ENCODE data around the gene ZNF827. TPM values are rescaled to one million over a fixed set of nuclear protein-coding genes. Genes with fewer than 3 reads are reported as not detected.

The ZNF827 gene
- total RNA-seq, 4 donors from 2014 or later, result 5.2 to 11.0 (median 6.4) TPM

DNA sequence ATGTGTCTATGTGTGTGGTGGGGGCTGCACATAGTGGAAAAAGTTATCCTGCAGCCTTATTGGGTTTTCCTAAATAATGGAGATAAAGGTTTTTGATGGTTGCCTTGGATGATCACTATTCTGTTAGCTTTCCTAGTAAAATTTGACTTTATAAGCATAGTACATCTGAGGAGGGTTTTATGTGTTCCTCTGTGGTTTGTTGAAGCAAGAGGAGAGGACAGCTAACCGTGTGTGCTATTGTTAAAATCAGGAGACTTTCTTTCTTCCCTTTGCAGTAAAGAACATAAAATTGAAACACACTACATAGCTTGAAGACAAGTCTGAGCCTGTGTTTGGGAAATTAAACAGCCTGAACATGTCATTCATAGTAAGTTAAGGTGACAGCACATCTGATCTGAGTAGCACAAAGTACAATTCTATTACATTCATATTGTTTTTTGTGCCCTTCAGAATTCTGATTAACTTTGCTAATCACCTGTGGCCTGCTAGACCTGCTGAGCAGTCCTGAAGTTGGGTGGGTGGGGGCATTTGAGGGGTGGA, 221.9 kb downstream of the ZNF827 start:
- Histone ChIP-seq H3K27ac (no peak overlapping the region), H3K27me3 (no peaks in the 10 kb centered on the region), H3K36me3 (no peaks in the 10 kb centered on the region), H3K4me1 (peaks cover 0 to 14% (median 0%) of the 10 kb centered on the region in 3 donors), H3K9me3 (no peaks in the 10 kb centered on the region), H3K4me3 (no peak overlapping the region)
- no peak for DNase-seq
- TF ChIP-seq, protein P1, sequence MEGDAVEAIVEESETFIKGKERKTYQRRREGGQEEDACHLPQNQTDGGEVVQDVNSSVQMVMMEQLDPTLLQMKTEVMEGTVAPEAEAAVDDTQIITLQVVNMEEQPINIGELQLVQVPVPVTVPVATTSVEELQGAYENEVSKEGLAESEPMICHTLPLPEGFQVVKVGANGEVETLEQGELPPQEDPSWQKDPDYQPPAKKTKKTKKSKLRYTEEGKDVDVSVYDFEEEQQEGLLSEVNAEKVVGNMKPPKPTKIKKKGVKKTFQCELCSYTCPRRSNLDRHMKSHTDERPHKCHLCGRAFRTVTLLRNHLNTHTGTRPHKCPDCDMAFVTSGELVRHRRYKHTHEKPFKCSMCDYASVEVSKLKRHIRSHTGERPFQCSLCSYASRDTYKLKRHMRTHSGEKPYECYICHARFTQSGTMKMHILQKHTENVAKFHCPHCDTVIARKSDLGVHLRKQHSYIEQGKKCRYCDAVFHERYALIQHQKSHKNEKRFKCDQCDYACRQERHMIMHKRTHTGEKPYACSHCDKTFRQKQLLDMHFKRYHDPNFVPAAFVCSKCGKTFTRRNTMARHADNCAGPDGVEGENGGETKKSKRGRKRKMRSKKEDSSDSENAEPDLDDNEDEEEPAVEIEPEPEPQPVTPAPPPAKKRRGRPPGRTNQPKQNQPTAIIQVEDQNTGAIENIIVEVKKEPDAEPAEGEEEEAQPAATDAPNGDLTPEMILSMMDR (IDR thresholded peaks at IDR 0.05), result no peak
- TF ChIP-seq POLR2A (IDR thresholded peaks at IDR 0.05), result no peak
- intact Hi-C loops (cut with DNase I), result no loop called here
- 8 to 15% methylated on average over 1 of the region's 1 CpG for WGBS, 2 donors

GRCh38 chr4:145716200-145716599, 222.4 kb downstream of the ZNF827 start:
- Histone ChIP-seq H3K27me3 (no peaks in the 10 kb centered on the region), H3K4me3 (no peak overlapping the region), H3K4me1 (peaks cover 0 to 14% (median 0%) of the 10 kb centered on the region in 3 donors), H3K36me3 (no peaks in the 10 kb centered on the region), H3K9me3 (no peaks in the 10 kb centered on the region), H3K27ac (no peak overlapping the region)
- intact Hi-C loops (cut with DNase I), result no loop called here
- DNase-seq, result no peak
- no peak for TF ChIP-seq POLR2A (IDR thresholded peaks at IDR 0.05)
- TF ChIP-seq, protein P1 (IDR thresholded peaks at IDR 0.05), result no peak
- 66 to 68% methylated on average over 3 of the region's 3 CpGs for WGBS, 2 donors

DNA sequence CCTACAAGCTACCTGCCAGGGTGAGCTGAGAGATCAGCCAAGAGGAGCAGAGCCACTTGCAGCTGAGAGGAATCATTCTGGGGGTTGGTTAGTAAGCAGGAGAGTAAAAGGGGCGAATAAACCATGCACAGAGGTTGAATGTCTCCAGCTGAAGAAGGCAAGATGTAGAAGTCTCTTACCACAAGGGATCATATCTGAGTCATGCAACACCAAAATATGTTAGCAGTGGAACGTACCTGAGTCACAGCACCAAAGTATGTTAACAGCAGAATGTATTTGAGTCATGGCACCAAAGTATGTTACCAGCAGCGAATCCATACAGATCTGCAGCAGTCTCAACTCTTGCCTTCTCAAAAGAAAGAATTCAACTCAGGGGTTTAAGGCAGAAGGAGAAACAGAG, 228.8 kb downstream of the ZNF827 start:
- WGBS, 2 donors, result 46 to 61% methylated on average over 3 of the region's 3 CpGs
- peaks cover 4 to 22% (median 5%) of the 10 kb centered on the region in 3 donors for H3K4me1 ChIP-seq
- no peaks in the 10 kb centered on the region for H3K27me3 ChIP-seq
- H3K9me3 ChIP-seq, result no peaks in the 10 kb centered on the region
- no peak for DNase-seq
- TF ChIP-seq, protein P1 (IDR thresholded peaks at IDR 0.05), result no peak
- TF ChIP-seq POLR2A (IDR thresholded peaks at IDR 0.05), result no peak
- no peak overlapping the region for H3K4me3 ChIP-seq
- intact Hi-C loops (cut with DNase I), result no loop called here
- no peaks in the 10 kb centered on the region for H3K36me3 ChIP-seq
- peak overlapping the region in 1 of 4 donors; percentile 43 for H3K27ac ChIP-seq

DNA sequence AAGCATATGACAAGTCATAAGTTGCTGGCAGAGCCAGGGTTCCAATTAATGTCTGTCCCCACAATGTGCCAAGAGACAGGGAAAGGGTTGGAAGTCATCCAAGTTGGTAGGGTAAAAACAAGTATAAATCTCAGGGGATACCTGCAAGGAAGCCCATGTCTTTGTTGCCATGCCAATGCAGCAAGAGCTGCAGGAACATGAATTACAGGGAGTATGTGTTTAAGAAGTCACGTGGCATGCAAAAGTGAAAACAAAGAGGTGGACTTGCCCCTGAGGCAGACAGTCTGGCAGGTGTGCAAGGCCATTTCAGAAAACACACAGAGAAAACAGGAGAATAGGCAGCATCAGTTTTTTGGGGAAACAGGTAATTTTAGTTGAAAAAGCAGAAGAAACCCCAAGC, 229.3 kb downstream of the ZNF827 start:
- Histone ChIP-seq H3K9me3 (no peaks in the 10 kb centered on the region), H3K27ac (peak overlapping the region in 1 of 4 donors; percentile 43), H3K4me3 (no peak overlapping the region), H3K27me3 (no peaks in the 10 kb centered on the region), H3K4me1 (peaks cover 4 to 27% (median 5%) of the 10 kb centered on the region in 3 donors), H3K36me3 (no peaks in the 10 kb centered on the region)
- TF ChIP-seq, protein P1 (IDR thresholded peaks at IDR 0.05), result no peak
- no peak for TF ChIP-seq POLR2A (IDR thresholded peaks at IDR 0.05)
- WGBS, 2 donors, result 33 to 80% methylated on average over 1 of the region's 1 CpG
- no peak for DNase-seq
- intact Hi-C loops (cut with DNase I), result no loop called here

Small RNAs within 50 kb of the gene (small RNA-seq; reads per million reads assigned to genes)
- gene RF00019, result 0 reads per million in 4 donors

Other genes starting within 250 kb of the ZNF827 start
- 10 to 100 TPM; 23.9 to 35.6 (median 25.8) TPM for gene LSM6, start 236.9 kb upstream of the ZNF827 start, total RNA-seq